ENCODE data around the gene FUNDC2.

The FUNDC2 gene

DNA sequence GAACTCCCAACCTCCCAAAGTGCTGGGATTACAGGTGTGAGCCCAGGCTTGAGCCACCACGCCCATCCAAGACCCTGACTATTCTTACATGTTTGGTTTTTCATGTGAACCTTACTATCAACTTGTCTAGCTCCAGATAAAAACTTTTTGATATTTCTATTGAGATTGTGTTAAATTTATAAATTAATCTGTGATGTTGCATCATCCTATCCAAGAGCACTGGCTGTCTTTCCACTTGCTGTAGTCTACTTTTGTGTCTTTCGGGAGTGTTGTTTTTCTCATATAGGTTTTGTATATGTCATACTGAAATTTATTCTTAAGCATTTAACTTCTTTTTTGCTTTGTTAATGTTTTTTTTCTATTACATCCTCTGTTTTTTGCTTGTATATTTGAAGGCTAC, 79.3 kb downstream of the FUNDC2 start:
- Histone ChIP-seq H2BK5ac (ENCODE audit: low read length) (no peak overlapping the region), H3K27me3 (ENCODE audit: insufficient read depth, low read length, poor library complexity) (no peaks in the 10 kb centered on the region), H2BK15ac (replicated peaks; ENCODE audit: low read depth) (no peak overlapping the region), H3K18ac (ENCODE audit: low read length) (no peak overlapping the region), H4K8ac (ENCODE audit: low read depth, low read length) (no peak overlapping the region), H2BK120ac (ENCODE audit: low read depth, low read length) (no peak overlapping the region), H3K23ac (ENCODE audit: low read length) (no peak overlapping the region), H3K4ac (ENCODE audit: low read depth, low read length) (no peak overlapping the region), H3K36me3 (ENCODE audit: control insufficient read depth, insufficient read depth, low read length) (no peaks in the 10 kb centered on the region), H4K5ac (ENCODE audit: low read length) (no peak overlapping the region), H3K79me2 (ENCODE audit: control insufficient read depth, insufficient read depth, low read length) (no peaks in the 10 kb centered on the region), H3K79me1 (ENCODE audit: low read length) (no peaks in the 10 kb centered on the region), H3K4me3 (ENCODE audit: low read length) (no peak overlapping the region), H2AK5ac (ENCODE audit: low read length) (no peak overlapping the region), H3K27ac (ENCODE audit: low read depth, low read length) (no peak overlapping the region), H3K4me1 (ENCODE audit: control insufficient read depth, low read depth, low read length) (no peaks in the 10 kb centered on the region), H3K4me2 (ENCODE audit: low read length) (no peak overlapping the region), H3K9ac (ENCODE audit: low read length) (no peak overlapping the region), H3K56ac (ENCODE audit: low read length) (no peak overlapping the region)
- WGBS (ENCODE audit: extremely low coverage, insufficient coverage, low lambda C conversion rate), result no CpG with 5 or more reads among the region's 2 CpGs
- no peak for DNase-seq

DNA sequence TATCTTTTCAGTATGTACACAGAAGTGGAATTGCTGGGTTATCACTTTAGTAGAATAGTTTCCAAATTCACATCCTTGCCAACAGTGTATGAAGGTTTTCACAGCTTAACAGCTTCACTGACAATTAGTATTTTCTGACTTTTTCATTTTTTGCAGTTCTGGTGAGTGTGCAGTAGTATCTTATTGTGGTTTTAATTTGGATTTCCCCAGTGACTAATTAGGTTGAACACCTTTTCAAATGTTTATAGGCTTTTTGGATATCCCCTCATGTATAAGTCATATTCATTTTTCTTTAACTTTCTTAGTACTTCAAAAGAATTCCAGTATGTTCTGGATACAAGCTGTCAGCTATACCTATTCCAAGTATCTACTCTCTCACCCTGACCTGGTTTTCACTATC, 81.8 kb downstream of the FUNDC2 start:
- no peaks in the 10 kb centered on the region for H3K36me3 ChIP-seq (ENCODE audit: control insufficient read depth, insufficient read depth, low read length)
- no peak overlapping the region for H3K9ac ChIP-seq (ENCODE audit: low read length)

More for the DNA sequence above, 81.8 kb downstream of the FUNDC2 start:
- Histone ChIP-seq H2AK5ac (ENCODE audit: low read length) (no peak overlapping the region), H3K27ac (ENCODE audit: low read depth, low read length) (no peak overlapping the region), H2BK5ac (ENCODE audit: low read length) (no peak overlapping the region), H3K79me1 (ENCODE audit: low read length) (no peaks in the 10 kb centered on the region), H3K18ac (ENCODE audit: low read length) (no peak overlapping the region), H3K23ac (ENCODE audit: low read length) (no peak overlapping the region), H2BK120ac (ENCODE audit: low read depth, low read length) (no peak overlapping the region), H3K79me2 (ENCODE audit: control insufficient read depth, insufficient read depth, low read length) (no peaks in the 10 kb centered on the region), H3K27me3 (ENCODE audit: insufficient read depth, low read length, poor library complexity) (no peaks in the 10 kb centered on the region), H3K4ac (ENCODE audit: low read depth, low read length) (no peak overlapping the region), H4K5ac (ENCODE audit: low read length) (no peak overlapping the region), H4K8ac (ENCODE audit: low read depth, low read length) (no peak overlapping the region), H3K4me2 (ENCODE audit: low read length) (no peak overlapping the region), H3K4me3 (ENCODE audit: low read length) (no peak overlapping the region), H3K56ac (ENCODE audit: low read length) (no peak overlapping the region), H2BK15ac (replicated peaks; ENCODE audit: low read depth) (no peak overlapping the region), H3K4me1 (ENCODE audit: control insufficient read depth, low read depth, low read length) (no peaks in the 10 kb centered on the region)
- no peak for DNase-seq

All from mesendoderm (in vitro differentiated cells).